GM13976 (cell line): Measurements from ENCODE around the gene TAC3.

Source experiments
- DNase-seq: peaks from one replicate; pipeline ENCODE4 v3.0.0; 2012; ENCODE audit warnings: low spot score
- CTCF ChIP-seq: IDR thresholded peaks from 2 replicates; pipeline ENCODE4 v1.5.1; 2012; ENCODE audit warnings: borderline replicate concordance, mild to moderate bottlenecking; ENCODE audit not compliant: insufficient read depth; ENCODE audit errors: extremely low read depth, missing control alignments, control extremely low read depth
- in situ Hi-C: fragments of 300-500 bp; cut with MboI; formaldehyde crosslinking; loops from one replicate; pipeline ENCODE4 v1.12.0; 2022; ENCODE audit warnings: low sequenced_read_pairs, mixed read lengths, inconsistent platforms; ENCODE audit not compliant: unreplicated experiment

TAC3 gene

DNA sequence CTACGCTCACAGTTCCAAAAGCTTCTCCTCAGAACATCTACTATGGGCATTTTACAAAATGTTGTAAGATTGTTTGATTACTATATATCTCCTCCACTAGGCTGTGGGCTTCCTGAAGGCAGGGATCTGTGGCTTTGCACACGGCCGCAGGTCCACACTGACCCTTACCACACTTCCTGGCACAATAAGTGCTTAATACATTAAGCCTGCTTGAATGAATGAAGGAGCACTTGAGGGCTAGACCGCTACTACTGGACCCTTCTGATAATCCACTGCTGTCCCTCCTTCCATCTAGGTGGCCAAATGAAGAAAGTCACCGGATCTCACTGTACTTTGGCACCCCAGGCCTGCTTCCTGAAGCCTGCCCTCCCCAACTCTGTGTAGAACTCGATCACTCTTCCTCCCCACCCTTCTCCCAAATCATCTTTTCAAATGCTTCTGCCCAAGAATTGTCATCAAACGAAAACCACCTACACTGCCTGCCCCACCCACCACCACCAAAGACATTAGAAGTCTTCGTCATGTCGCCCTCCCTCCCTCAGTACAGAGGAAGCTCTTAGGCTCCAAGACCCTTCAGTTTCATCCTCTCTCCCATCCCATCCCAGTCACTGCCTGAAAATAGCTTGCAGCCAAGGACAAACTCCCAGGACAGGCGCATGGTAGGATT lies 9.4 kb downstream of the TAC3 start:
- no peak for DNase-seq
- no peak for TF ChIP-seq CTCF
- in situ Hi-C loops, result loop anchor here (5.0 kb wide), 1 partner anchor 105 kb away; the partner anchor contains the start of gene STAT6

GRCh38 chr12:57005980-57006808 lies 10.1 kb downstream of the TAC3 start, which contains the start of gene ZBTB39:
Gene ZBTB39, minus strand, starts transcription at chr12:57006546. Its CDS starts 1,629 bp downstream, at chr12:57004917.
- DNase-seq, result peak; percentile 94
- in situ Hi-C loops, result loop anchor here (5.0 kb wide), 1 partner anchor 106 kb away; the partner anchor contains the start of gene STAT6
- TF ChIP-seq CTCF, result peak; percentile 62

- TF ChIP-seq CTCF, result no peak
- in situ Hi-C loops, result loop anchor here (5.0 kb wide), 2 partner anchors 108 to 247 kb away; partner anchors contain the start of gene STAT6
- DNase-seq, result no peak
Measured at GRCh38 chr12:57004651-57005050, 11.7 kb downstream of the TAC3 start.

DNA sequence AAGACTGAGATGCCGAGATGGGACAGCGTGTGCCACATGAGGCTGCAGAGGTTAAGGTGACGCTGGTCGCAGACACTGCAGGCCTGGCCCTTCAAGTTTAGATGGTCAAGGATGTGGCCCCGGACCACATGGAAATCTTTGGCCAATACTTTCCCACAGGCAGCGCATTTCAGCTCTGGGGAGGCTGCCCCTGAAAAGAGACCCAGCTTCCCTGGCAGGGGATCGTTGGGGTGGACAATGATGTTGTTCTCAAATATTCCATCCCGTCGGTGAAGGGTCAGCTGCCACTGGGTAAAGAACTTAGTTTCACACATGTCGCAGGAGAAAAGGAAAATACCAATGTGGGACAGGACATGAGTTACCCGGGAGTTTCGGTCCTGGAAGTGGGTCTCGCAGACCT lies 12.9 kb downstream of the TAC3 start:
- TF ChIP-seq CTCF, result no peak

GRCh38 chr12:57001448-57001906 lies 14.9 kb downstream of the TAC3 start:
- DNase-seq, result peak; percentile 70
- peak; percentile 88 for TF ChIP-seq CTCF
- in situ Hi-C loops, result loop anchor here (5.0 kb wide), 1 partner anchor 244 kb away; no protein-coding TSS in a partner anchor

More for the DNA sequence above, 12.9 kb downstream of the TAC3 start:
- DNase-seq, result no peak
- in situ Hi-C loops, result loop anchor here (5.0 kb wide), 1 partner anchor 246 kb away; no protein-coding TSS in a partner anchor

- in situ Hi-C loops, result loop anchor here (5.0 kb wide), 1 partner anchor 243 kb away; no protein-coding TSS in a partner anchor
- no peak for DNase-seq
- TF ChIP-seq CTCF, result no peak
Measured at GRCh38 chr12:57000393-57000792, 15.9 kb downstream of the TAC3 start.
